Left colon (tissue), 2 donors: ENCODE measurements around the gene GPS1. TPM values are rescaled to one million over a fixed set of nuclear protein-coding genes. Genes with fewer than 3 reads are reported as not detected.

Experiments used
- ATAC-seq: fragments of 200-7000 bp; cut with Tn5 transposase; one replicate; pipeline ENCODE4 v1.9.1; 2020; ENCODE audit warnings: mild to moderate bottlenecking, moderate library complexity
- DNase-seq, 2 donors: peaks; one replicate each; pipeline ENCODE4 v3.0.0-alpha.2; 2020
- intact Hi-C, 2 donors: fragments of 100-400 bp; cut with DNase I in 1 of 2; cut with micrococcal nuclease in 1 of 2; formaldehyde crosslinking; loops; one replicate each; pipeline versions ENCODE4 v1.11.2 to v1.14.0; 2022; cut with DNase I, micrococcal nuclease
- long read RNA-seq: library from polyadenylated mRNA; unstranded; transcript quantifications from one replicate; pipeline ENCODE4 v2.0.0, GENCODE V29; 2021
- total RNA-seq, 2 donors: library from RNA; stranded (reverse); fragmentation: NEBNext Ultra II Directional; extraction: Animal tissue kit (Norgen Biotek cat#: 25700); gene quantifications; one replicate each; pipeline ENCODE4 v1.2.1, GENCODE V29; 2021
- donor health status: DM: no; HTN: no; CAD: no.
- donor health status: DM: yes; HTN: yes; CAD: no.

GPS1 gene
- 10 to 100 TPM; 80.7 to 87.4 TPM for total RNA-seq
- long read RNA-seq, transcript GPS1-226 (13 exons, 1,839 nt), result minor isoform, 23 of 327 reads
- long read RNA-seq, transcript GPS1-208 (13 exons, 1,874 nt), result major isoform, 191 of 327 reads
- long read RNA-seq, transcript GPS1-204 (13 exons, 2,276 nt), result minor isoform, 9 of 327 reads
- long read RNA-seq, transcript GPS1-201 (13 exons, 1,842 nt), result minor isoform, 26 of 327 reads
- long read RNA-seq, partial matches to known transcripts, result 34 of 327 reads
- long read RNA-seq, other reads (novel, unspliced or antisense), result 31 of 327 reads

DNA sequence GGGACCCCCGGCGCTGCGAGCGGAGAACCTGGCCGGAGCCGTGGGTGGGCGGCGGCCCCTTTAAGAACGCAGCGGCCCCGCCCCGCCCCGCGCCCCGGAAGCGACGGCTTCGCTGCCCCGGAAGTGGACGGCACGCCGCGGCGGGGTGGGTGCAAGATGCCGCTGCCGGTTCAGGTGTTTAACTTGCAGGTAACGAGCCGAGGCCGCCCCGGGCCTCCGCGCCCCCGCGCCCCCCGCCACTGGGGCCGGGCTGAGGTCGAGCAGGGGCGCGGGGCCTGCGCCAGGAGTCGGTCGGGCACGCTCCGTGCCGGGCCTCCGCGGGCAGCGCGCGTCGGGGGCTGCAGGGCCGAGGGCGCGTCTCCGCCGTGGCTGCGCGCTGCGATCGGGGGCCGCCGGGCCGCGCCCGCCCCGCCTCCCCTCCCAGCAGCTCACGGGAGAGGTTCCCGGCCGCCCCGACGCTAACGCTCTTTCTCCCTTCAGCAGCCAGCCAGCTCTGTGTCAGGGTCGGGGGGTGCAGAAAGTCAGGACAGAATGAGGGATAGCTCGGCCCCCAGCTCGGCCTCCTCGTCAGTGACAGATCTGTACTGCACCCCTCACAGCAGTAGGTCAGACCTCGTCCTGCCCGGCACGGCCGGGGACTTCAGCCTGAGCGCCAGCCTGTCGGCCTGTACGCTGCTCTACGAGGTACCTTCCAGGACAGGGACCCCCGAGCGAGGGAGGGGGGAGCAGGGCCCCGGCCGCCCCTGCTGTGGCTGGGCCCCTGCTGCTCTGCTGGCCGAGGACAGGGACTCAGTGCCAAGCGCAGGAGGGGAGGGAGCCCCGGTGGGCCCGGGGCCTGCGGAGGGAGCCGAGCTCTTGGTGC is at the start of gene GPS1, which contains the start of gene RFNG:
Gene GPS1 (plus strand): TSS at position 123 of the 862 bp plus-strand sequence. CDS start 34 bp downstream, at position 157.
Gene RFNG (minus strand): TSS at position 36 of the 862 bp plus-strand sequence. CDS start 45 bp downstream, outside the sequence.
- peak; percentile 82 for ATAC-seq
- intact Hi-C loops, result no loop called here
- DNase-seq, result peak; percentile 73 to 91

DNA sequence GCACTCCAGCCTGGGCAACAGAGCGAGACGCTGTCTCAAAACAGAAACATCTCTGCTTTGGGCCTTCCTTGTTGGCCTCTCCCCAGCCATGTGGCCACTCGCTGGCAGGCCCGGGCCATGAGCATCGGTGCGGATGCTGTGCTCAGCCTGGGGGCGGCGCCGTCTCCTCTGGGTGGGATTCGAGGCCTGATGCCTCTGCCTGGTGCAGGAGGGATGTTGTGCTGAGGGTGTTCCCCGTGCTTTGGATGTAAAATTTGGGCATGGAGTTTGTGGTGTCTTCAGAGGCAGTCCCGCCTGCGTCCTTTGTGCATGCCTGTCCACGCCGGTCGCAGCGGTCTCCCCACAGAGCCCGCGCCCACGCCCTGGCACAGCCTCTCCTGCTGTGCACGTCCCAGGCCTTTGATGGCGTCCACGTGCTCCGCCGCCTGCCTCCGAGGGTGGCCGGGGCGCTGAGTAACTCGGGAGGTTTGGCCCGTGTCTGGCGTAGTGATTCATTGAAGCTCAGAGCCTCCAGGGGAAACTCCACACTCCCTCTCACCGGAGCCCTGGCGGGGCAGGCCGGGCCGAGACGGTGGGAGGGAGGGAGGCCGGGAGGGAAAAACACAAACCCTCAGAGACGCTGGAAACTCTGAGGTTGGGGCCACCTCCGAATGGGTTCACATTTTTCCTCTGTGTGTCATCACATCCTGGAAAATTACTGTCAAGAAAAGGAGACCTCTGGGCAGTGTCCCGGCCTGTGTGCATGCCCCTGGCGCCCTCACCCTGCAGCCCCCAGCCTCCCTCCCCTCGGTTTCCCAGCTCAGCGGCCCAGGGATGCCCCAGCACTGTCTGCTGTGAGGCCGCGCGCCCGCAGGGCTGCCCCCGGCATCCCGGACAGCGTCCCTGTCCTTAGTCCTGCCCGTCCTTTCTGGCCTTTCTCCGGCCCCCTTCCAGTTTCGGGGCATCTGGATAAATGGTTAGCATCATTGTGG is 48.0 kb upstream of the GPS1 start:
- DNase-seq (peak in 1 of 2 donors; percentile 35), ATAC-seq (peak; percentile 11)
- intact Hi-C loops, result no loop called here

DNA sequence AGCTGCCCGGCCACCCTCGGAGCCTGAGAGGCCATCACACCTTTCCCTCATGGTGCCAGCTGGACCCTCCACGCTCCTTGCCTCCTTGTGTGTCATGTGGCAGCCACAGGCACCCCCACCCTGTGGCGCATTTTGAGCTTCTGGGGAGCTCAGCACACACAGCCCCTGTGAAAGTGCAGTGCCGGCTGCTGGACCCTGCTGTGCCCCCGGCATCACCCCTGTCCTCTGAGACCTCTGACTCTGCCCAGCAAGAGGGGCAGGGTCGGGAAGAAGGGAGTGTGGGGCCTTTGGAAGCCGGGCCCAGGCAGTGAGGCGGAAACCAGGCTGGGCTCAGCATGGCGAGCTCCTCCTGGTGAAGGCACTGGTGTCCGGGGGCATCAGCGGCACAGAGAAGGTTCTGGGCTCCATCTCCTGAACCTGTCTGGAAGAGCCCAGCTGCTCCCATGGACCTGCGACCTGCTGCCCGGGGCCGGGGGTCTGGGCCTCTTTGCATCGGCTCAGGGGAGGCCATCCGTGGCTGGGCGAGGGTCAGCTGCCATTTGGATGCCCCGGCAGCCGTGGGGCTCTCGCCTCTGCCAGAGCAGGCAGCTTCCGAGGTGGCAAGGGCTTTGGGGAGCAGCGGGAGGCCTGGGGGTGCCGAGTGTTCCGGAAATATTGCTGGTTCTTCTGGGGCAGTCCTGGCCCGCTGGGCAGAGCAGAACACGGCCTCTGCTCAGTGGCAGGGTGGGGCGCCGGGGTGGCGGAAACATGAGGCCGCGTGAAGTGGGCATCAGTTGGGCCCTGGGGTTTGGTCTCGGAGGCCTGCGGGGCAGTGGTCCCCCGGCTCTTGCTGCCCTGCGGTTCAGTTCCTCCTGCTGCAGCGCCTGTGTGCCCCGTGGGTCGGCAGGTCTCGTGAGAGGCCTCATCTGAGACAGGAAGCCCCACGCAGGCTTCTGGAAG is 46.9 kb upstream of the GPS1 start:
- intact Hi-C loops, result no loop called here
- DNase-seq (no peak), ATAC-seq (no peak)

DNA sequence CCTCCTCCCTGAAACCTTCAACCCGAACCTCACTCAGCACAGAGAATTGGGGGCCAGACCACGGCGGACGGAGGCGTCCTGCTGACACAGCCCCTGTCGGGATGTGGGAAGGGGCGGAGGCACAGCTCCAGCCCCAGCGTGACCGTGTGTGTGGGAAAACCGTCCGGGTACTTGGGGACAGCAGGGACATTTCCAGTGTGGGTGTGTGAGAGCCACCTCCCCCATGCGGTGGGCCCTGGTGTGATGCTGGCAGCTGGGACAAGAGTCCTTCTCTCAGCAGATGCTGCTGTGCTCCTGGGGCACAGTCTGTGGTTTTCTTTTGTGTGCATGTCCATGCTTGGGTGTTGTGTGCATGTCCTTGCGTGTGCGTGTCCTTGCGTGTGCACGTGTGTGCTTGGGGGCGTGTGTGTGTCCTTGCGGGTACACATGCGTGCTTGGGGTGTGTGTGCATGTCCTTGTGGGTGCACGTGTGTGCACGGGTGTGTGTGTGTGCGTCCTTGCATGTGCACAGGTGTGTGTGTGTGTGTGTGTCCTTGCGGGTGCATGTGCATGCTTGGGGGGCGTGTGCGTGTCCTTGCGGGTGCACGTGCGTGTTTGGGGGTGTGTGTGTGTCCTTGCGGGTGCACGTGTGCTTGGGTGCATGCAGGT is 45.9 kb upstream of the GPS1 start:
- DNase-seq, result no peak
- ATAC-seq, result no peak
- intact Hi-C loops, result no loop called here

DNA sequence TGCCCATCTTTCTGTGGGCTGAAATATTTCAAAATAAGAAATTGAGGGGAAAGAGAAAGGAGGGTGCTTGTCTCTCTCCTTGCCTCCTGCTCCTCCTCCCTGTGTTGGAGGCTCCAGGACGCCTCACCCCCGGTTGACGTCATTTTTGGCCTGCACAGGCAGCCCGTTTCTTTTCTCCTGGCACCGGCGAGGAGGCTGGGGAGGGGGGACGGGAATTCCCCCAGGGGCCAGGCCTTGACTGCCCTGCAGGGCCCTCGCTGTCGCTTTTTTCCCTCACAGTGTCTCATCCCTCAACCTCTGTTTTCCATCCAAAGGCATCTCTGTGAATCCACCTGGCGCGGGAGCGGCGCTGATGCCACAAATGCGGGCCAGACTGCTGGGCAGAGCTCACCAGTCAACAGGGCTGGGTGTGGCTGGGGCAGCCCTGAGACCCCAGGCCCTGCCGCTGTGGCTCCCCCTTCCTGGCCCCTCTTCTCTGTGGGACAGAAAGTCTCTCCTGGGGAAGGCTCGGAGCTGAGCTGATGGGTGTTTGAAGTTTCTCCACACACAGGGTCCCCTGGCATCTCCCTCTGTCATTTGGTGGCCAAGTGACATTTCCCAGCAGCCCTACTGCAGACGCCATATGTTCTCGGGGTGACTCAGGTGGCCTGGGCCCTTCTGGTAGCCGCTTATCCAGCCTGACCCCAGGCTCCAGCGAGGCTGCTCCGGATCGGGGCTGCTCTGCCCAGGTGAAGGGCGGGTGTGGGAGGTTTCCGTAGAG is 45.0 kb upstream of the GPS1 start:
- intact Hi-C loops, result no loop called here
- DNase-seq (no peak), ATAC-seq (no peak)

DNA sequence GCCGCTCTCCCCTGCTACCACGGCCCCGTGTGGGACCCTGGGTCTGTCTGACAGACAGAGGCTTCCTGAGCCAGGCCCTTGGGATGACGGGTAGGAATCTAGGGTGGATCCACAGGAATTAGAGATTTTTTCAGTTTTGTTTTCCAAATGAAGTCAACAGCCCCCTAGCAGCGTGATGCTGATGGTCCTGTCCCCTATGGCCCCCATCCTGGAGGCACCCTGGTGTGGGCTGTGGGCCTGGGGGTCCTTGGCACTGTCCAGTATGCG is 44.5 kb upstream of the GPS1 start:
- no peak for ATAC-seq
- DNase-seq, result no peak
- intact Hi-C loops, result no loop called here

DNA sequence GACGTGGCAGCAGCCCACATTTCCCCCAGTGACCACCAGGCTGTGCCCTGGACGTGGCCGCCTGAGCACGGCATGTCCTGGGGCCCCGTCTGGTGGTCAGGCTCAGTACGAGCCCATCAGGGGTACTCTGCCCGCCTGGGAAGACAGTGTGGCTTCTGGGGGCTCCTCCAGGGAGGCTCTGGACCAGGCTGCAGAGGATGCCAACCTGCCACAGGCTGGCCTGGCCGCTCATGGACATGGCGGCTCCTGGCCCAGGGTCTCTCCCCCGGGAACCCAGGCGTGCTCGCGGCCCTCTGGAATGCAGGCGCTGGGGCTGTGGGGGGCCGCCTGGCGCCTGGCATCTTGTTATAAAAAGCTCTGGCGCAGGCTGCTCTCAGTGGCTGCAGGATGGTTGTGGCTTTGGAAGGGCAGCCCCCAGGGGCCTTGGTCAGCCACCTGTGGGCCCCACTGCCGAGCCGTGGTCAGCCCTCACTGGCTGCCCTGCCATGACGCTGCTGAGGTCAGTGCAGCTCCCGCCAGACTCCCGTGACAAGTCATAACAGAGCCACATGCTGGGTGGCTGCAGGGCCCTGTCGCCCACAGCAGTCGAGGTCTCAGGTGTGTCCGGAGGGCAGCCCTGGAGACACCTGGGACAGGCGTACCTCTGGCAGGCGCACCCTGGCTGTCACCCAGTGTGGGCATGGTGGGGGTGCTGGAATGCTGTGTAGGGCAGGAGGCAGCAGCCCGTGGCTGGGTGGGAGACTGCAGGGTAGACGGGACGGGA is 44.0 kb upstream of the GPS1 start:
- no peak for DNase-seq
- intact Hi-C loops, result no loop called here
- ATAC-seq, result no peak

DNA sequence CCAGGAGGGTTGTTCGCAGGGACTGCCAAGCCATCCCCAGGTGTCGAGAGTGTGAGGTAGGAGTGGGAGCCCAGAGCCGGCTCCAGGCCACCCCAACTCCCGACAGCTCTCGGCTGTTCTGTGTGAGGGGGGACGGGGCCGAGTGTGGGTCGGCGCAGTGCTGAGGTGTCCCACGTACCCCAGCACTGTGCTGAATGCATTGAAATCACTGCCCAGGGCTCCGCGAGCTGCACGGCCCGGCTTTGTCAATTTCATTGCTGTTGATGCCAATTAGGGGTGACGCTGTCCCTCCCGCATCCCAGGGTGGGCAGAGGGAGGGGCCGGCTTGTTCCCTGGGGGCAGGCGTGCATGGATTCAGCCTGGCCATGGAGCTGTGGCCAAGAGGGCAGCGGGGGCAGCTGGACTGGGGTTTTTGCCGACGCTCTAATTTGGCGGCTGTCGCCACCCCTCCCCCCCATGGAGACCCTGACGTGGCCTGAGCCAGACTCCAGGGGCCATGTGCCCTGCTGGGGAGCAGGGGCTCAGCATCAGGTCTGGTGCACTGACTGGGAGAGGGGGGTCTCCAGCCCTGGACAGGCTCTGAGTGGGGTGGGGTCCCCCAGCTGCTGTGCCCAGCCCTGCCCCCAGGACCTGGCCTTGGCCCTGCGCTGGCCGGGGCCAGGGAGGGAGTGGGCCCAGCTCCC is 43.3 kb upstream of the GPS1 start:
- ATAC-seq (no peak), DNase-seq (no peak)
- intact Hi-C loops, result no loop called here

DNA sequence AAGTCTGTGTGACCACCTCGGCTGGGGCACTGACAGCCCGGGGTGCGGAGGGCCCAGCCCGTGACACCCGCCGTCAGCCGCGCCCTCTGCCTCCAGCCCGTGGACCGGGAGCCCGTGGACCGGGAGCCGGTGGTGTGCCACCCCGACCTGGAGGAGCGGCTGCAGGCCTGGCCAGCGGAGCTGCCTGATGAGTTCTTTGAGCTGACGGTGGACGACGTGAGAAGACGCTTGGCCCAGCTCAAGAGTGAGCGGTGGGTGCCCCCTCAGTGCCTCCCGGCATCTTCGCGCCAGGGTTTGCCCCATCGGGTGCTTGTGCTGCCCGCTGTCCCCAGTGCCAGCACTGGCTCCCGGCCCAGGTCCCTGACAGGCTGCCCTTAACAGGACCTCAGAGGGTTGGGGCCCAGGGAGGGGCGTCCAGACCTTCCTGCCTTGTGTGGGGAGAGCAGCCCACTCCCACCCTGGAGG is 42.7 kb upstream of the GPS1 start:
- intact Hi-C loops, result no loop called here
- DNase-seq, result no peak
- ATAC-seq, result no peak

DNA sequence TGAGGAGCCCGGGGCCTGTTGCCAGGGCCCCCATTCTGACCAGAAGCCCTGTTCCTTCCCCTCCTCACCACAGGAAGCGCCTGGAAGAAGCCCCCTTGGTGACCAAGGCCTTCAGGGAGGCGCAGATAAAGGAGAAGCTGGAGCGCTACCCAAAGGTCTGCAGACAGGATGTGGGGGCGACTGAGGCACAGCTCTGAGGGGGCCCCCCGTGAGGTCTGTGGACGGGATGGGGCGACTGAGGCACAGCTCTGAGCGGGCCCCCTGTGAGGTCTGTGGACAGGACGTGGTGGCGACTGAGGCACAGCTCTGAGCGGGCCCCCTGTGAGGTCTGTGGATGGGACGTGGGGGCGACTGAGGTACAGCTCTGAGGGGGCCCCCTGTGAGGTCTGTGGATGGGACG is 42.3 kb upstream of the GPS1 start:
- intact Hi-C loops, result no loop called here
- no peak for DNase-seq
- no peak for ATAC-seq

DNA sequence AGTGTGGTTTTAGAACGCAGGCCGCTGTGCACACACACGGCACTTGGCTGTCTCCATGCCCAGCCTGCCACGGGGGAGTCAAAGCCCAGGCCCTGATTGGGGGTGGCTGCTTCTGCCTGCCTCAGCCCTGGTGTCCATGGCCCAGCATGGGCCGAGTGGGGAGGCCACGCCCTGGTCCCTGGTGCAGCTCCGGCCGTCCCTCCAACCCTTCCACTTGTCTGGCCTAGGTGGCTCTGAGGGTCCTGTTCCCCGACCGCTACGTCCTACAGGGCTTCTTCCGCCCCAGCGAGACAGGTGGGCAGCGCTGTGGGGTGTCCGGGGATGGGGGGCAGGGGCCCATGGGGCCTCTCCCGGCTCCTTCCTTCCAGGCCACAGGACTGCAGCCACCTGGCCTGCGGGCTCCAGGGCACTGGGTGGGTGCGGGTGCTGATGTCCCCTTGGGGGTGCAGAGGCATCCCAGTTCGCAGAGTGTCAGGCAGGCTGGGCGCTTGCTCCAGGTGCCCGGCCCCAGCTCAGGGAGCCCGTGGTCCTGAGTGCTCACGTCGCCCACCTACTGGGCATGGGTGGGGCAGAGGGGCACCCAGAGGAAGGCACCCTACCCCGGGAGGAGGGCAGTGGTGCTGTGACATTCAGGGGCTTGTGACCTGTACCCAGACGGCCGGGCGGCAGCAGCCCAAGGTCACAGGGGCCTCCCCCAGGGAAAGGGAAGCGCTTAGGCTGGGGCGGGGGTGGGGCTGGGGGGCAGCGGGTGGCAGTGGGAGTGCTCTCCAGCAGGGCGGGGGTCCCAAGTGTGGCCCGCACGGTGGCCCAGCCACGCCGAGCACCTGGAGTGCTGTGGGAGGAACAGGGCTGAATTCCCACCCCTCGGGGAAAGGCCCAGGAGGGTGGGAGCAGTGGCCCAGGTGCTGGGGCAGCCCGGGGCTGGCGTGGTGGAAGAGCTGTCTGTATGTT is 40.8 kb upstream of the GPS1 start:
- ATAC-seq, result no peak
- intact Hi-C loops, result no loop called here
- no peak for DNase-seq

DNA sequence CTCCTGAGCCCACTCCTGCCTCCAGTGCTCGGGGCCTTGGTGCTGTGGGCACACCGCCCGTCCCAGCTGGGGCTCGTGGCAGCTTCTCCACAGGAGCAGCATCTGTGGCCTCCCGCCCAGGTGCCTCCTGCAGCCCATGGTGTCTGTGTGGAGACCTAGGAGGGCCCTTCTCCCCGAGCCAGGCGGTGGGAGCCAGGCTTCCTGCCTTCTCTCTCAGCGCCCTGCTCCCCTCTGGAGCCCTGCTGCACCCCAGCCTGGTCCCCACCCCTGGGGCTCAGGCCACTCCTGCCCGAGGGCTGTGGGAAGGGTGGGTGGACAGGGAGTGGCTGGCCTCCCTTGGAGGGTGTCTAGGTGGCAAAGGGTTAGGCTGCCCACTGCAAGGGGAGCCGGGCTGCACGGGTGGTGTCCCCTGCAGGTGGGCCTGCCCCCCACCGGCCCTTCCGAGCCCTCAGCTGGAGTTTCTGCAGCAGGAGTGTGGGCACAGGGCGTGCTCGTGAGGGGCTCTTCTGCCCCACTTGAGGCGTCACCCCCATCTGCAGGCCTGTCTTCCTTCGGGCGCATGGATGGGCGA is 40.0 kb upstream of the GPS1 start:
- ATAC-seq (no peak), DNase-seq (no peak)
- intact Hi-C loops, result no loop called here

DNA sequence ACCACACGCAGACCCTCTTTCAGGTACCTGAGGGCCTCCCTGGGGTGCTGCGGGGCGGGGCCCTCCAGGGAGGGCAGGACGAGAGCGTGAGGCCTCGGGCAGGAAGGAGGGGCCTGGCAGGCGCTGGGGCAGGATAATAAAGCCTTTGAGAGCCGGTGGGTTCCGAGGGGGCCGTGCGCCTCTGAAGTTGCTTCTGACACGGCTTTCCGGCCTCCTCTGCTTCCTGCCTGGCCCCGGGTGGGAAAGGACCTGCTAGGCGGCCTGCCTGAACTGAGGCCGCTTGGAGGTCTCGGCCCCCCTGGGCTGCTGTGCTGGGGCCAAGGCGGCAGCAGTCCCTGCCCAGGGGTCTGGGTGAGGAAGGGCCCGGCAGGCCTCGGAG is 39.4 kb upstream of the GPS1 start:
- DNase-seq, result no peak
- ATAC-seq, result no peak
- intact Hi-C loops, result no loop called here

DNA sequence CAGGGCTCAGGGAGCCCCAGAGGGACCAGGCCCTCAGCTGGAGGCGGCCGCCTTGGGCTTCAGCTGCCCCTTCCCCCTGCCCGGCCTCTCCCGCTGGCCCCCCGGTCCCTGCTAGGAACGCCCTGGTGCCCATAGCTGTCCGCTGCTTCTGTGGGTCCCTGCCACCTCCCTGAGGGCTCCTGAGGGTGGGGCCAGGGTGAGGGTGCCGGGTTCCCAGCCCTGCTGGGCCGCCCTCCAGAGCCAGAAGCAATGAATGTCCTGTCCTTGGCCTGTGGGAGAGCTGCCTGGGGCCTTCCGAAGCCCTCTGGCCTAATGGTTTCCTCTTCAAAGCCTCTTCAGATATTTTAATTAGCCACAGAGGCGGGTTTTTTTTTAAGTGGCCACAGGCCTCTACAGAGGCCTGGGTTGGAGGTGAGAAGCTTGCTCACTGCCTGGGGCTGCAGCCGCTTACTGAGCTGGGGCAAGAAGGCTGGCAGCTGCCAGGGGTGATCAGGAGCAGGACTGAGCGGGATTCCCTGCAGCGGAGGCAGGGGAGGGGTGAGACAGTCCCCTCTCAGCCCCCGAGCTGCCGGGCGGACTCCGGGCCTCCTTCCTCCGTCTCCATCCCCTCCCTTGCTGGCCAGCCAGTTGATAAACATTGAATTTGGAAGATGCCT is 38.9 kb upstream of the GPS1 start:
- ATAC-seq (no peak), DNase-seq (no peak)
- intact Hi-C loops, result no loop called here
